ENCODE data around the gene ABCA13.

DNA sequence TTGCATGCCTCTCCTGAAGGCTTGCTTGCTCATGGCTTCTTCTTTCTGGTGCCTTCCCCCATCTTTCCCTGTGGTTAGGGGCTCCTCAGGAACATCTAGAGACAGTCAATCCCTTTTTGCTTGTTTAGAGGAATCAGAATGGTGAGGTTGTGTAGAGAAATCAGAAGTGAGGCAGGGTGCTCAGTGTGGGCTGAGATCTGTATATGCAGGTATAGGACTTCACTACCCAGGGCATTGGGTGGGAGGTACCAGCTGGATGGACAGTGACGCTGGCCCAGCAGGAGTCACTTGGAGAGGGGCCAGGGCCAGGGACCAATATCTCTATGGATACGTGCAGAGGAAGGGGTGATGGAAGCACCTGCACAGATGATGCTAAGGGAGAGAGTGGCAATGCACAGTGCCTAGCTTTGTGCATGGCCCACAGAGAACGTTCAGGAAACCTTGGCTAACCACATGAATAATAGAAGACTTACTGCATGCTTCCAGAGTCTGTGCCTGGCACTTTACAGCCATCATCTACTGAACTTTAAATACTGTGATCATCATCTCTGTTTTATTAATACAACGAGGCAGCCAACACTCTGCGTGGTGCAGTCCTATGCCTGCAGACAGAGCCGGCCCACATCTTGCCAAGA lies 255.2 kb downstream of the ABCA13 start:
- no peak for TF ChIP-seq POLR2A (IDR thresholded peaks at IDR 0.05; ENCODE audit: low read depth, low read length)
- TF ChIP-seq TAF1 (IDR thresholded peaks at IDR 0.05; ENCODE audit: borderline replicate concordance, low read depth, low read length) = no peak

All from GM12892 (cell line).